H9 (cell line): Measurements from ENCODE around the gene GSE1. TPM values are rescaled to one million over a fixed set of nuclear protein-coding genes. Genes with fewer than 3 reads are reported as not detected.

Experiments
- DNase-seq: peaks from one replicate; pipeline ENCODE4 v3.0.0-alpha.2; 2017
- H2AFZ ChIP-seq: one replicate; pipeline ENCODE4 v1.6.1; 2013; ENCODE audit warnings: mild to moderate bottlenecking, low read length, control low read depth, moderate library complexity
- H2AK5ac ChIP-seq: 2 replicates; pipeline ENCODE4 v1.6.1; 2013; ENCODE audit warnings: low read length, control low read depth, mixed read lengths; ENCODE audit not compliant: insufficient read length
- H2BK120ac ChIP-seq: one replicate; pipeline ENCODE4 v1.6.1; 2013; ENCODE audit warnings: low read depth, mild to moderate bottlenecking, low read length, control low read depth, inconsistent platforms; ENCODE audit not compliant: poor library complexity, severe bottlenecking
- H2BK12ac ChIP-seq: 2 replicates; pipeline ENCODE4 v1.6.1; 2013; ENCODE audit warnings: low read length, control low read depth, mixed read lengths, low read depth; ENCODE audit not compliant: insufficient read length
- H2BK15ac ChIP-seq: 2 replicates; pipeline ENCODE4 v1.6.1; 2013; ENCODE audit warnings: low read depth, low read length, control low read depth
- H2BK20ac ChIP-seq: one replicate; pipeline ENCODE4 v1.6.1; 2013; ENCODE audit warnings: low read depth, mild to moderate bottlenecking, low read length, control low read depth, inconsistent platforms; ENCODE audit not compliant: poor library complexity, severe bottlenecking
- H2BK5ac ChIP-seq: 2 replicates; pipeline ENCODE4 v1.6.1; 2013; ENCODE audit warnings: low read length, control low read depth, mixed read lengths; ENCODE audit not compliant: insufficient read length
- H3K14ac ChIP-seq: 2 replicates; pipeline ENCODE4 v1.6.1; 2013; ENCODE audit warnings: low read length, control low read depth; ENCODE audit not compliant: insufficient read depth
- H3K18ac ChIP-seq: 2 replicates; pipeline ENCODE4 v1.6.1; 2013; ENCODE audit warnings: low read depth, mild to moderate bottlenecking, mixed read lengths, low read length, control low read depth; ENCODE audit not compliant: insufficient read length
- H3K23ac ChIP-seq: 2 replicates; pipeline ENCODE4 v1.6.1; 2013; ENCODE audit warnings: low read length, control low read depth, mixed read lengths, low read depth; ENCODE audit not compliant: insufficient read length
- H3K23me2 ChIP-seq: 2 replicates; pipeline ENCODE4 v1.6.1; 2013; ENCODE audit warnings: low read depth, mild to moderate bottlenecking, mixed read lengths, low read length, control low read depth; ENCODE audit not compliant: insufficient read length, poor library complexity, severe bottlenecking
- H3K27ac ChIP-seq: 2 replicates; pipeline ENCODE4 v1.5.1; 2013; ENCODE audit warnings: low read length, control low read depth, mixed read lengths, low read depth; ENCODE audit not compliant: insufficient read length
- H3K27me3 ChIP-seq: 2 replicates; pipeline ENCODE4 v1.6.1; 2013; ENCODE audit warnings: low read length, control low read depth, inconsistent platforms; ENCODE audit not compliant: insufficient read depth
- H3K4ac ChIP-seq: 2 replicates; pipeline ENCODE4 v1.6.1; 2013; ENCODE audit warnings: low read depth, mild to moderate bottlenecking, control low read depth, inconsistent platforms, low read length, moderate library complexity
- H3K4me1 ChIP-seq: 2 replicates; pipeline ENCODE4 v1.6.1; 2013; ENCODE audit warnings: low read length, control low read depth, inconsistent platforms; ENCODE audit not compliant: insufficient read depth
- H3K4me2 ChIP-seq: 2 replicates; pipeline ENCODE4 v1.6.1; 2013; ENCODE audit warnings: low read length, control low read depth, mixed read lengths; ENCODE audit not compliant: insufficient read length, insufficient read depth
- H3K56ac ChIP-seq: 2 replicates; pipeline ENCODE4 v1.6.1; 2013; ENCODE audit warnings: low read depth, mild to moderate bottlenecking, mixed read lengths, low read length, control low read depth; ENCODE audit not compliant: insufficient read length
- H3K79me1 ChIP-seq: 2 replicates; pipeline ENCODE4 v1.6.1; 2013; ENCODE audit warnings: low read depth, mild to moderate bottlenecking, moderate library complexity, low read length, control low read depth, inconsistent platforms; ENCODE audit not compliant: insufficient read depth, poor library complexity, severe bottlenecking
- H3K79me2 ChIP-seq: 2 replicates; pipeline ENCODE4 v1.6.1; 2013; ENCODE audit warnings: low read length, control low read depth, inconsistent platforms; ENCODE audit not compliant: insufficient read depth
- H3K9ac ChIP-seq: 2 replicates; pipeline ENCODE4 v1.6.1; 2013; ENCODE audit warnings: low read length, control low read depth, mixed read lengths; ENCODE audit not compliant: insufficient read length; ENCODE audit errors: extremely low read depth
- H3K9me3 ChIP-seq: one replicate; pipeline ENCODE4 v1.6.1; 2013; ENCODE audit warnings: low read depth, low read length, inconsistent platforms; ENCODE audit not compliant: control insufficient read depth
- H3T11ph ChIP-seq: one replicate; pipeline ENCODE4 v1.6.1; 2013; ENCODE audit warnings: mild to moderate bottlenecking, low read length, control low read depth, inconsistent platforms
- H4K20me1 ChIP-seq: one replicate; pipeline ENCODE4 v1.6.1; 2013; ENCODE audit not compliant: control insufficient read depth, insufficient read length, insufficient read depth
- H4K5ac ChIP-seq: 2 replicates; pipeline ENCODE4 v1.6.1; 2013; ENCODE audit warnings: low read depth, mild to moderate bottlenecking, mixed read lengths, low read length, control low read depth; ENCODE audit not compliant: insufficient read length
- H4K8ac ChIP-seq: replicated peaks from 2 replicates; pipeline ENCODE4 v1.6.1; 2013; ENCODE audit warnings: low read length, control low read depth, mixed read lengths, low read depth; ENCODE audit not compliant: insufficient read length
- H4K91ac ChIP-seq: 2 replicates; pipeline ENCODE4 v1.6.1; 2013; ENCODE audit warnings: low read depth, mild to moderate bottlenecking, moderate library complexity, mixed read lengths, low read length, control low read depth; ENCODE audit not compliant: insufficient read length
- H3K27ac Mint-ChIP-seq, 3 experiments: 2 replicates in 2 of 3; 3 replicates in 1 of 3; pipeline ENCODE4 v1.8.0; 2020 to 2021; ENCODE audit warnings: mixed read lengths in 3 of 3, mild to moderate bottlenecking in 1 of 3, moderate library complexity in 1 of 3
- H3K27me3 Mint-ChIP-seq: 2 replicates; pipeline ENCODE4 v1.8.0; 2021; ENCODE audit warnings: low read depth, mild to moderate bottlenecking, moderate library complexity, mixed read lengths
- H3K36me3 Mint-ChIP-seq, 3 experiments: 2 replicates in 2 of 3; 3 replicates in 1 of 3; pipeline ENCODE4 v1.8.0; 2020 to 2021; ENCODE audit warnings: low read depth in 3 of 3, mixed read lengths in 3 of 3; ENCODE audit not compliant: insufficient read depth in 1 of 3
- H3K4me1 Mint-ChIP-seq, 2 experiments: 2 replicates each; pipeline ENCODE4 v1.8.0; 2020; ENCODE audit warnings: mixed read lengths in 2 of 2
- H3K4me3 Mint-ChIP-seq, 2 experiments: 2 replicates in 1 of 2; 3 replicates in 1 of 2; pipeline ENCODE4 v1.8.0; 2020 to 2021; ENCODE audit warnings: mild to moderate bottlenecking in 2 of 2, mixed read lengths in 2 of 2, moderate library complexity in 1 of 2
- H3K9me3 Mint-ChIP-seq, 2 experiments: 2 replicates in 1 of 2; 3 replicates in 1 of 2; pipeline ENCODE4 v1.8.0; 2020; ENCODE audit warnings: mild to moderate bottlenecking in 2 of 2, mixed read lengths in 2 of 2, moderate library complexity in 1 of 2
- CTCF ChIP-seq: fragments of 200-600 bp; sonication (generic); conservative IDR thresholded peaks from 3 replicates; pipeline ENCODE4 v1.8.0; 2021; ENCODE audit warnings: antibody characterized with exemption, mild to moderate bottlenecking
- WGBS: extraction: QIAGEN DNeasy Blood & Tissue Kit; methylation state at CpG from one replicate; pipeline ENCODE4 v1.1.7; 2013; ENCODE audit warnings: missing lambda C conversion rate, low lambda C conversion rate, mixed read lengths; ENCODE audit not compliant: insufficient read length; ENCODE audit errors: extremely low coverage; 5-methylcytosine and 5-hydroxymethylcytosine counted together
- total RNA-seq: library from RNA; stranded (reverse); gene quantifications from 2 replicates; pipeline ENCODE4 v1.2.1, GENCODE V29; 2021

GSE1 gene
- total RNA-seq, 1 experiment from 2014 or later: 125 TPM

DNA sequence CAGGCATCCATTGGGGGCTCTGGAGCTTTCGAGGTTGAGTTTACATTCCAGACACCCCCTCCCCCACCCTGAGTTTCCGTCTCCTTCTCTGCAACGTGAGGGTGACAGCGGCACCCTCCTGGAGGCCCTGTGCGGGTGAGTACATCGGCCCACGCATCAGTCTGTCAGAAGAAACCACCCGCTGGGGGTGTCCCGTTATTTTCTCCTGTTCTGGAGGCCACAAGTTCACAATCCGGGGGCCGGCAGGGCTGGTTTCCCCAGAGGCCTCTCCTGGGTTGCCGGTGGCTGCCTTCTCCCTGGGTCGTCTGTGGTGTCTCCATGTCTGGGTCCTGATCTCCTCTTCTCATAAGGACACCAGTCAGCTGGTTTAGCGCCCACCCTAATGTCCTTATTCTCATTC is 35.7 kb downstream of the GSE1 start:
- no peak for TF ChIP-seq CTCF
- Histone ChIP-seq H2BK20ac (no peak overlapping the region), H2BK15ac (no peak overlapping the region), H3K79me1 (peaks cover 11% of the 10 kb centered on the region), H3K9me3 (no peaks in the 10 kb centered on the region), H2BK12ac (no peak overlapping the region), H3K23me2 (no peaks in the 10 kb centered on the region), H2AFZ (no peak overlapping the region), H3K9ac (no peak overlapping the region), H3K56ac (no peak overlapping the region), H4K20me1 (no peaks in the 10 kb centered on the region), H3K23ac (no peak overlapping the region), H2BK120ac (no peak overlapping the region), H3K27ac (no peak overlapping the region), H4K8ac (no peak overlapping the region), H3K4me2 (no peak overlapping the region), H3K4ac (no peak overlapping the region), H3T11ph (no peak overlapping the region), H3K18ac (no peak overlapping the region), H2BK5ac (no peak overlapping the region), H3K4me1 (no peaks in the 10 kb centered on the region), H4K91ac (no peak overlapping the region), H4K5ac (no peak overlapping the region), H3K79me2 (peaks cover 2% of the 10 kb centered on the region; the same call in 1 of the 2 replicates), H3K27me3 (no peaks in the 10 kb centered on the region), H2AK5ac (no peak overlapping the region), H3K14ac (no peak overlapping the region)
- no peak for DNase-seq
- no CpG with 5 or more reads among the region's 14 CpGs for WGBS
- Mint-ChIP-seq H3K9me3 (peaks cover 0 to 3% of the 10 kb centered on the region in 2 experiments; a peak in 1 of 5 replicates), H3K27me3 (no peaks in the 10 kb centered on the region; the same call in 1 of the 2 replicates), H3K4me1 (peaks cover 0 to 15% of the 10 kb centered on the region in 2 experiments; a peak in 3 of 4 replicates), H3K4me3 (no peak overlapping the region), H3K36me3 (peaks cover 12 to 43% (median 38%) of the 10 kb centered on the region in 3 experiments; a peak in 6 of 7 replicates), H3K27ac (peak overlapping the region in 2 of 3 experiments; percentile 21 to 95; a peak in 4 of 7 replicates)
